IMR-90 (cell line): ENCODE data around the gene NAV2.

Experiments used
- CEBPB ChIP-seq: IDR thresholded peaks from 2 replicates; pipeline ENCODE4 v1.6.1; 2012; ENCODE audit warnings: low read depth, low read length, improper control_type of control experiment
- MAZ ChIP-seq: IDR thresholded peaks from 2 replicates; pipeline ENCODE4 v1.6.1; 2012; ENCODE audit warnings: low read depth, mild to moderate bottlenecking, low read length, improper control_type of control experiment, moderate library complexity, borderline replicate concordance
- POLR2A ChIP-seq: IDR thresholded peaks from 2 replicates; pipeline ENCODE4 v1.6.1; 2012; ENCODE audit warnings: mild to moderate bottlenecking, low read depth, low read length
- RCOR1 ChIP-seq: IDR thresholded peaks from 2 replicates; pipeline ENCODE4 v1.6.1; 2012; ENCODE audit warnings: mild to moderate bottlenecking, low read length, improper control_type of control experiment; ENCODE audit not compliant: insufficient replicate concordance
- TF ChIP-seq, protein P1 (sequence below): conservative IDR thresholded peaks from 2 replicates; pipeline ENCODE4 v1.5.1; 2012; ENCODE audit warnings: mild to moderate bottlenecking, low read depth, low read length, improper control_type of control experiment

DNA sequence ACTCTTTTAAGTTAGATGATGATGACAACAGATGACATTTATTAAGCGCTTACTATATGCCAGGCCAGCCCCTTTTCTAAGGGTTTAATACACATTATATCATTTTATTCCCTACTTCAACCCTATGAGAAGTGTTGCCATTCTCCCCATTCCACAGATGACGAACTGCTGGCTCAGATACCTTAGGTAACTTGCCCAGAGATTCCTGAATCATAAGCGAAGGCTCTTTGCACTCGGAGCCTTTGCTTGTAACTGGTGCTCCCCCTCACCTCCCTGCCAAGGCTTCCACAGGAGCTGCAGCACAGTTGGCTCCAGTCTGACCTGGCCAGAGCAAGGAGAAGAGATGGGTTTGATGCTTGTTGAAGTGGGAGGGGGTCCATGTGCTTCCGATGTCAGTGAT, 404.7 kb downstream of the NAV2 start:
- TF ChIP-seq, protein P1, sequence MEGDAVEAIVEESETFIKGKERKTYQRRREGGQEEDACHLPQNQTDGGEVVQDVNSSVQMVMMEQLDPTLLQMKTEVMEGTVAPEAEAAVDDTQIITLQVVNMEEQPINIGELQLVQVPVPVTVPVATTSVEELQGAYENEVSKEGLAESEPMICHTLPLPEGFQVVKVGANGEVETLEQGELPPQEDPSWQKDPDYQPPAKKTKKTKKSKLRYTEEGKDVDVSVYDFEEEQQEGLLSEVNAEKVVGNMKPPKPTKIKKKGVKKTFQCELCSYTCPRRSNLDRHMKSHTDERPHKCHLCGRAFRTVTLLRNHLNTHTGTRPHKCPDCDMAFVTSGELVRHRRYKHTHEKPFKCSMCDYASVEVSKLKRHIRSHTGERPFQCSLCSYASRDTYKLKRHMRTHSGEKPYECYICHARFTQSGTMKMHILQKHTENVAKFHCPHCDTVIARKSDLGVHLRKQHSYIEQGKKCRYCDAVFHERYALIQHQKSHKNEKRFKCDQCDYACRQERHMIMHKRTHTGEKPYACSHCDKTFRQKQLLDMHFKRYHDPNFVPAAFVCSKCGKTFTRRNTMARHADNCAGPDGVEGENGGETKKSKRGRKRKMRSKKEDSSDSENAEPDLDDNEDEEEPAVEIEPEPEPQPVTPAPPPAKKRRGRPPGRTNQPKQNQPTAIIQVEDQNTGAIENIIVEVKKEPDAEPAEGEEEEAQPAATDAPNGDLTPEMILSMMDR = no peak
- no peak for TF ChIP-seq CEBPB
- no peak for TF ChIP-seq MAZ
- no peak for TF ChIP-seq POLR2A
- no peak for TF ChIP-seq RCOR1
